AML-193 (cell line): ENCODE measurements around the gene ZNF71.
A peak's percentile ranks its signal among the peaks of the same experiment; 100 is the strongest.
"Not testable (repeated sequence)": the region's sequence is repeated elsewhere in the genome, so short reads cannot be mapped to it uniquely, and the experiment has no call there.

Experiments
- DNase-seq, 2 experiments: peaks; one replicate each; lab custom pipeline; 2025; lab: John Stamatoyannopoulos, UW

Gene ZNF71

GRCh38 chr19:56622374-56622773 lies 27.3 kb downstream of the ZNF71 start:
- no peak for DNase-seq

GRCh38 chr19:56623006-56623405 lies 27.9 kb downstream of the ZNF71 start:
- no peak for DNase-seq

- no peak for DNase-seq
Measured at GRCh38 chr19:56625708-56626107, 30.6 kb downstream of the ZNF71 start.

- DNase-seq = no peak
Measured at GRCh38 chr19:56633021-56633420, 37.9 kb downstream of the ZNF71 start.

GRCh38 chr19:56637976-56638555 lies 43.0 kb downstream of the ZNF71 start:
- peak; percentile 48 to 57 for DNase-seq

GRCh38 chr19:56639217-56639616 lies 44.1 kb downstream of the ZNF71 start:
- DNase-seq = peak; percentile 25 to 37

- DNase-seq = no peak
Measured at GRCh38 chr19:56642711-56643459, 47.8 kb downstream of the ZNF71 start, which contains the start of gene SMIM17. SMIM17 (plus strand) TSS chr19:56643159; CDS start chr19:56645668, 2,509 bp downstream.

- no peak for DNase-seq
Measured at GRCh38 chr19:56643460-56643955, 48.4 kb downstream of the ZNF71 start.

GRCh38 chr19:56654151-56654550 lies 59.0 kb downstream of the ZNF71 start:
- DNase-seq = no peak

- DNase-seq = no peak
Measured at GRCh38 chr19:56660381-56661107, 65.4 kb downstream of the ZNF71 start.

GRCh38 chr19:56661248-56661647 lies 66.1 kb downstream of the ZNF71 start:
- no peak for DNase-seq

- no peak for DNase-seq
Measured at GRCh38 chr19:56663931-56664500, 68.9 kb downstream of the ZNF71 start.

GRCh38 chr19:56664511-56664910 lies 69.4 kb downstream of the ZNF71 start:
- no peak for DNase-seq

- DNase-seq = no peak
Measured at GRCh38 chr19:56667311-56667870, 72.3 kb downstream of the ZNF71 start.

GRCh38 chr19:56668676-56669075 lies 73.6 kb downstream of the ZNF71 start:
- no peak for DNase-seq

- no peak for DNase-seq
Measured at GRCh38 chr19:56670401-56670960, 75.4 kb downstream of the ZNF71 start.

GRCh38 chr19:56670961-56671612 lies 76.0 kb downstream of the ZNF71 start:
- DNase-seq = no peak

GRCh38 chr19:56671613-56671994 lies 76.5 kb downstream of the ZNF71 start, which contains the start of gene ZNF835:
ZNF835 (minus strand) TSS chr19:56671757; CDS start chr19:56665198, 6,559 bp downstream.
- DNase-seq = no peak

- not testable (repeated sequence) for DNase-seq
Measured at GRCh38 chr19:56672610-56673009, 77.5 kb downstream of the ZNF71 start.
